ENCODE data around the gene IMP4.

DNA sequence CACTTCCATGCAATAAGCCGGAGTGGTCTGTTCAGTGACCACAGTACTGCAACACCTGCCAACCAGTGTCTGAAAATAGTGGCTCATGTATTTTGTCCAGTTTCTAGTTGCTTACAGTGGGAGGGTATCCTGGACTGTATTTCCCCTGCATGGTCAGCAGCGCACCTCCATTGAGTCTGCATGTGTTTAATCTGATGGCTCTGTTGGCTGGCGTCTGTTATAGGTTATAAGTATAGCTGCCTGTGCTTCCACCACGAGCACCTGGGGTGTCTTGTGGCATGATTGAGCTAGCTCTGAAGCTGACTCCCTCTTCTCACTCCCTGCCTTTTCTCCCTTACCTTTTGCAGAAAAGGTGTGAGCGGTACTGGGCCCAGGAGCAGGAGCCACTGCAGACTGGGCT, 26.1 kb downstream of the IMP4 start:
- TF ChIP-seq CTCF (IDR thresholded peaks at IDR 0.05; ENCODE audit: low read length) (no peak), EZH2 (optimal IDR thresholded peaks at IDR 0.05; ENCODE audit: low read depth, low read length) (no peak)
